ENCODE results near the gene KRTAP5-5.
"Not testable (repeated sequence)": the region's sequence is repeated elsewhere in the genome, so short reads cannot be mapped to it uniquely, and the experiment has no call there.

KRTAP5-5 gene

DNA sequence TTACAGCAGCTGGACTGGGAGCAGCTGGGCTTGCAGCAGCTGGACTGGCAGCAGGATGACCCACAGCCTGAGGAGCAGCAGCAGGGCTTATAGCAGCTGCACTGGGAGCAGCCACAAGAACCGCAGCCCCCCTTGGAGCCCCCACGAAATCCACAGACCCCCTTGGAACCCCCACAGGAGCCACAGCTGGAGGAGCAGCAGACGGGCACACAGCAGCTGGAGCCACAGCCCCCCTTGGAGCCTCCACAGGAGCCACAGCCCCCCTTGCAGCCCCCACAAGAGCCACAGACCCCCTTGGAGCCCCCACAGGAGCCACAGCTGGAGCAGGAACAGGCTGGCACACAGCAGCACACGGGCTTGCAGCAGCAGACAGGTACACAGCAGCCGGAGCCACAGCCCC, 21.7 kb upstream of the KRTAP5-5 start:
- not testable (repeated sequence) for DNase-seq

DNA sequence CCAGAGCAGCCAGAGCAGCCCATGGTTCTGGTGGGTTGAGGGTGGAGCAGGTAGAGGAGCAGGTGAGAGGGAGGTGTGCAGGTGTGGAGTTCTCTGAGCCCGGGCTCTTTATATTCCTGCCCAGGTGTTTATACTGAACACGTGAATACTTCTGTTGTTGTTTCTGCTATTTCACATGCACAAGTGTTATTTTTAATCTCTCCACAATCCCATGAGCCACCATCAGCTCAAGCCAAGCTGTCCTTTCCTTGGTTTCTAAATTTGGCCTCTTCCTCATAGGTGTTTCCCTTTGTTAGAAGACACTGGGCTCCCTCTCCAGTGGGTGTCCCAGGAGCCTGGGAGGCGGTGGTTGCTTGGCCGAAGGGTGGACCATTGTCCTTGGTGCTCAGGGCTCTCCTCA, 21.2 kb upstream of the KRTAP5-5 start, which contains the start of gene KRTAP5-3:
Gene KRTAP5-3, minus strand, starts transcription at position 101 of the 400 bp plus-strand sequence. Its CDS starts 78 bp downstream, at position 23.
- no peak for DNase-seq

DNA sequence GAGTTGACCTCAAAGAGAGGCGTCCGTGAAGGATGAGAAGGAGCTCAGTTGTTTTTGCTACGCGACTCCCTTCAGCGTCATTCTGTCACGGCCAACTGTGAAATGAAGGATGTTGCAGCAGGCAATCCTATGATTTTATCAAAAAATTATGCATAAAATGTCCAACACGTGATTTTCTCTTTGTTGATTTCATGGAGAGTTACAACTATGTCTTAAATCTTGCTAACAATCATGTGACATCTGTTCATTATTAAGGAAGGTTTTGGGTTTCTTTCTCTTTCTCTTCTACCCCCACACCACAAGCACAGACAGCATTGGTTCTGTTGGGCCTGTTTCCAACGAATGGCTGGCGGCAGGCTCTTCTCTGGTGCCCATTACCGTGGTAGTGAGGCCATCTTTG, 11.3 kb upstream of the KRTAP5-5 start:
- no peak for DNase-seq

DNA sequence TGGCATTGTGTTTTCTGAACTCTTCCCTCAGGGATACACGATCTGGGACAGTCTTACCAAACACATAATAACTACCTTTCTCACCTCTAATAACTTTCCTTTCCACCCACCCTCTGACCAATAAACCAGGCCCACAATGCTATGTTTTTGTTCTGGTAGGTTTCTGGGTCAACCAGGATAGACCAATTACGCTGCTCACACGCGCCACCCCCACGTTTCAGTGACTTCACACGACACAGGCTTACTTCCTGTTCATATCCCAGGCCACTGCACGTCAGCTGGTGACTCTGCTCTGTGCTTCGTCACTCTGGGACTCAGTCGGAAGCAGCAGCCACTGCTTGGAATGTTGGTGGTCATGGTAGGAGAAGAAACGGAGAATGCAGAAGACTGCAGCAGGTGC, 10.1 kb upstream of the KRTAP5-5 start:
- no peak for DNase-seq

DNA sequence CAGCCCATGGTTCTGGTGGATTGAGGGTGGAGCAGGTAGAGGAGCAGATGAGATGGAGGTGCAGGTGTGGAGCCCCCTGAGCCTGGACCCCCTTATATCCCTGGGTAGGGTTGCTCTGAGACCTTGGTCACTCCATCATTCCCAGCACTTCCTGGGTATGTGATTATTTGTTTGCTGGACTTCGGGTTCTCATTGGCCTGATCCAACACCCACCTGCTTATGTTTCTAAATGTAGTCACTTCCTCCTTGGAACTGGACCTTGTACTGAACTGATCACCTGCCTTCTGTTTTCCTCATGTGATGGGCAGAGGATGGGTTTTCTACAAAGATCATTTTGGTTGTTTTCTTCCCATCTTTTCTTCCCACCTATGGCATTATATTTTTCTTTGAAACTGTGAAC, 7.5 kb upstream of the KRTAP5-5 start, which contains the start of gene KRTAP5-4:
Gene KRTAP5-4, minus strand, starts transcription at position 53 of the 400 bp plus-strand sequence. Its CDS starts 45 bp downstream, at position 8.
- no peak for DNase-seq

DNA sequence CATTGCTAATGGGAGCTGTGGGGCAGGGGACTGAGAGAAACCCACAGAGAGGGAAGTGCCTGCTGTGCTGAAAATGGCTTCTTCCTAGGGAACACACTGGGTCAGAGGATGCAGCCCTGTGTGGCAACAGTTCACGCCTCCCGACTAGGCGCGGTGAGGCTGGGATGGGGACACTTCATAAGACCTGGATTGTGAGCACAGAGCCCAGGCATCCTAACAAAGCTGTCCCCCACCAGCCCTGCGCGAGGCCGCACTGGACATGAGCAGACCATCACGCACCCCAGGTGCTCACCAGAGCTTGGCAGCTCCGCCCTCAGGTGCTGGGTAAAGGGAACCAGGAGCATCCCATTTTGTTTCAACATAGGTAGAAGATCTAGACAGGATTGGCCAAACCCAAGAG, 5.9 kb upstream of the KRTAP5-5 start:
- DNase-seq, result no peak

DNA sequence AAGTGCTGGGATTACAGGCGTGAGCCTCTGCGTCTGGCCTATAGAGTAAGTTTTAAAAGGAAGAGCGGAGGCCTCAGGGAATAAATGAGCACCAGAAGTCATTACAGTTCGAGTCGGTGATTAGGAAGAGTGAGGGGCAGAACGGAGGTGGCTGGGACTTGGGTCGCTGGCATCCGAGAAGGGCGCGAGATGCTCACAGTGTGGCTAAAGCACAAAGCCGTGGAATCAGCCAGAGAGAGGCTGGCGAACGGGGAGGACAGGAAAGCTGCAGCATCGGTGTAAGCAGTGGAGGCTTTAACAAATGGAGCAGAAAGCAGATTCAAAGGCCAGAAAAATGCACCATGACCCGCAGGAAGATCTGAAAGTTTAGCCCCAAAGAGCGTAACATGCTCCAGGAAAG, 5.0 kb upstream of the KRTAP5-5 start:
- DNase-seq, result no peak

DNA sequence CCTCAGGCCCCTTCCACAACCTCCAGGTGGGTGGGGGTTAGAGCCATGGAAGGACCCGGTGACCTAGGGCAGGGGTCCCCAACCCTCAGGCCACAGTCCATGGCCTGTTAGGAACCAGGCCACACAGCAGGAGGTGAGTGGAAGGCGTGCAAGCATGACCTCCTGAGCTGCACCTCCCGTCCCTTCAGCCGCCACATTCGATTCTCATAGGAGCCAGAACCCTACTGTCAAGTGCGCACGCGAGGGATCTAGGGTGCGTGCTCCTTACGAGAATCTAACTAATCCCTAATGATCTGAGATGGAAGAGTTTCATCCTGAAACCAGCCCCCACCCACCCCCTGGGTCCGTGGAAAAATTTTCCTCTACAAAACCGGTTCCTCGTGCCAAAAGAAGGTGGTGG, 4.0 kb upstream of the KRTAP5-5 start:
- no peak for DNase-seq

DNA sequence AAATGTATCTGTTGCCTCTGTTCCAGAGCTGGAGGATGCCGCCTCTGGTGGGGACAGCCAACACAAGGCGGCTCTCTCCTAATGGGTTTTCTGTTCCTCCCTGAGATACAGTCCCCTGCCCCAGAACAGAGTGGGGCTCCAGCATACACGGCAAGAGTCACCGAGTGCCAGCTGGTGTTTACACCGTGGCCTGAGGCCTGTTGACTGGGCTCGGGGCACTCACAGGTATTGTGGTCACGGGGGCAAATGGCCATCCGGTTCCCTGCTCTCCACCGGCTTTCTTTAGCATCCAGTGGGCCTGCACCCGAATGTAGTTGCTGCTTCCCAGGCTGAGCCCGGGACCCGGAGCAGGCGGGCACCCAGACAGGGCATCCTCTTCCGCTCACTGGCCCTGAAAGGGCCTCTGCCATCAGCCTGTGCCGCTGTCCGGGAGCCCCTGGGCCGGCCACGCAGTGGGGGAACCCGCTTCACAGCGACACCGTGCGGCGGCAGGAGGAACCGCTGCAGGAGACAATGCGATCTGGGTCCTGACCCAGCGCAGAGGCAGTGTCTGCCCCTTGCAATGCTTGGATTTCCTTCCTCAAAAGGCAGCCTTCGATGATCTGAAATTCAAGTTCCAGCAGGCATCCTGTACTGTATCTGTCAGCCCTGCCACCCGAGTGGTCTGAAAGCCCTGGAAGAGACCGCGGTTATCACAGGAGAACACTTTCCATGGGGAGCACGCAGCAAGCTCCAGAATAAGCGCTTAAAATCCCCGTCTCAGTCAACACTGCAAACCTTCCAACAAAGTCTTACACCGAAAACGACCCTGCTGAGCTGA, 859 bp upstream of the KRTAP5-5 start:
- peak; percentile 11 for DNase-seq

DNA sequence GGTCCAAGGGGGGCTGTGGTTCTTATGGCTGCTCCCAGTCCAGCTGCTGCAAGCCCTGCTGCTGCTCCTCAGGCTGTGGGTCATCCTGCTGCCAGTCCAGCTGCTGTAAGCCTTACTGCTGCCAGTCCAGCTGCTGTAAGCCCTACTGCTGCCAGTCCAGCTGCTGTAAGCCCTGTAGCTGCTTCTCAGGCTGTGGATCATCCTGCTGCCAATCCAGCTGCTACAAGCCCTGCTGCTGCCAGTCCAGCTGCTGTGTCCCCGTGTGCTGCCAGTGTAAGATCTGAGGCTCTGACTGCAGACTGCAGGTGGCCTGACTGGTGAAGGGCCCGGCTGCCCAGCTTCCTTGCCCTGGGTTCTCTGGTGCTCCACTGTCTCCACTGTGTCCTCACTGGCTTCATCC, 696 bp downstream of the KRTAP5-5 start:
- DNase-seq, result no peak

DNA sequence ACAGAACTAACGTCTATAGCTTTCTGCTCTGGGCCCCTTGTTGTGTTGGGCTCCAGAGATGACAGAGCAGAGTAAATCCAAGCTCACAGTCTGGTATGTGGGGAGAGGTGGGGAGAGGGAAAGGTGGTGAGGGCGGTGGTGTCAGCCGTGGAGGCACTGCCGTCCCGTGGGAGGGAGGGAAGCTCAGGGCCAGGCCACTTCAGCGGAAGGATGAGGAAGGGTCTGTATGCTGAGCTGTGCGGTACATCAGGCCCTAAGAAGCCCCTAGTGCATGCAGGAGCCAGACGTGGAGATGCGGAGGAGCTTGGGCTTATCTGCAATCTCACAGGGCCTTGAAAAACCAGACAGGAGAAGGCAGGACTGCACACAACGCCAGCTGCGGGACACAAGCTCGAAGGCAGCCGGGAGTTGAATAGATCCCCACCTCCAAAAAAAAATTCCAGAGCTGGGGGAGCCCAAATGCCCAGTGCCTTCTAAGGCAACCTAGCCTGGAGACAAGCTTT, 1.5 kb downstream of the KRTAP5-5 start:
- no peak for DNase-seq

DNA sequence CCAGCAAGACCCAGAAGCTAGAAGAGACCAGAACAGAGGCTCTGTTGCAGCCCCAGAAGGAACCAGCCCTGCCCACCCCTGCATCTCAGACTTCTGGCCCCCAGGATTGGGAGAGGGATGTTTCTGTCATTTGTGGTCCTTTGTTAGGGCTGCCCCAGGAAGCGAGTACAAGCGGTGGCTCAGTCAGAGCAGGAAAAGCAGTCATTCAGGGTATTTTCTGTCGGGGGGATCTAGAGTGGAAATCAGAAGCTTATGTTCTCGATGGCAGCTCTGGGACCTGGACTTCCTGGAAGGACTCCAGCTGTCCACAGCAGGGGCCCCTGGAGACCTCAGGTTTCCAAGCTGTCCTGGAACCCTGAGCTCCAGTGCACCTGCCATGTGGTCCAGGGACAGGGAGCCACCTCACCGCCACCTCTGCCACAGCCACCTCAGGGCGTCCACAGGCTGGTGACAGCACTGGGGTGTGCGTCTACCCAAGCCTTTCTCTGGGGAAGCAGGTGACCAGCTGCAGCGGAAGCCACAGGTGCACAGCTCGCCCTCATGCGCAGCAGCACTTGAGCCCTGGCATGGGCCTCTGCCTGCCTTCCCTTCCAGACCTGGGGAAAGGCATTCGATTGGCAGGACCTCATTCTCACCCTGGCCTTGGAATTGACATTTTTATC, 2.6 kb downstream of the KRTAP5-5 start:
- no peak for DNase-seq

DNA sequence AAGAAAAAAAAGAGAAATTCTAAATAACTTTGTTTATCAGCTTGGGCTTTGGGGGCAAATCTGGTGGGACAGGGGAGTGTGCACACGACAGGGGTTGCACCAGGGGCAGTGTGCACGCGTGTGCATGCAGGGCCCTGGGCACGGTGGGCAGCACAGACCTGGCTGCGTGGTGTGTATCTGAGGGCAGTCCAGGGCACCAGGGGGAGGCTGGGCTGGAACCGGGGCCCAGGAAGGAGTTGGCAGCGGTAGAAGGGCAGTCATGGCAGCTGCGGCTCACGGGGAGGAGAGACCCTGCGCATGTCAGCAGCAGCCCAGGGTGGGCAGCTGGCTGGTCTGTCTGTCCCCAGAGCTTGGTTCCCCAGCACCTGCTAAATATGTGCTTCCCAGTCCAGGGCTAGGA, 4.3 kb downstream of the KRTAP5-5 start:
- no peak for DNase-seq

DNA sequence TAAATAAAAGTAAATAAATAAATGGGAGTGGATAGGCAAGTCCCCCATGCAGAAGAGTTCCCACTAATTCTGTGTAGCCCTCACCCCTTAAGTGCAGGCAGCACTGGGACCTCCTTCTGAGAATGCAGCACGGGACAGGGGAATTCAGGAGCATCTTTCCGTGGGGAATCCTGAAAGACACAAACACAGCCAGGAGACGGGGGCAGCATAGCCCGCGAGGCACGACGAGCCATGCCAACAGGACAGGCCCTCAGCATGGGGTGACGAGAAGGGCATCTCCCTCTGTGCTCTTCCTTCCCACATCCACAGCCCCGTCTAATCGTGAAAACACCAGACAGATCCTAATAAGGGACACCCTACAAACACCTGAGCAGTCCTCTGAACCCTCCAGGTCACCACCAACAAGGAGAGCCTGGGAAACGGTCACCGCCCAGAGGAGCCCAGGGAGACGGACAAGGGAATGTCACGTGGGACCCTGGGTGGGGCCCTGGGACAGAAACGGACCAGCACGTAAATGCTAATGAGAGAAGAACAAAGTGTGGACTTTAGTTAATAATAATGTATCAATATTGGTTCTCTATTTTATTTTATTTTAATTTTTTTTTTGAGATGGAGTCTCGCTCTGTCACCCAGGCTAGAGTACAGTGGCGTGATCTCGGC, 6.8 kb downstream of the KRTAP5-5 start:
- DNase-seq, result no peak

DNA sequence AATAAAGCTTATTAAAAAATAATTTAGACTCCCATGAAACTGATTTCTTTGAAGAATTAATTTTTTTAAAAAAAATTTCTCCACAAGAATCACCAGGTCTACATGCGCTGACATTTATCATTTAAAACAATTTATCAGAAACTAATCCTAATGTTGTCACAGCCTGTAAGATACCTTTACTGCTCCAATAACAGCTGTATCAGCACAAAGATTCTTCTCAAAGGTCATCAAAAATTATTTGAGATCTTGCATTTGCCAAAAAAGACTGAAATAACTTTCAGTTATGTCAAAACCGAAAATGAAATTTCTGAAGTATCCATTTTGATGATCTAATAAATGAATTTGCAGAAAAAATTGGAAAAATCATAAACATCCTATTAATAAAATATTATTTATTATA, 8.1 kb downstream of the KRTAP5-5 start:
- DNase-seq, result no peak

DNA sequence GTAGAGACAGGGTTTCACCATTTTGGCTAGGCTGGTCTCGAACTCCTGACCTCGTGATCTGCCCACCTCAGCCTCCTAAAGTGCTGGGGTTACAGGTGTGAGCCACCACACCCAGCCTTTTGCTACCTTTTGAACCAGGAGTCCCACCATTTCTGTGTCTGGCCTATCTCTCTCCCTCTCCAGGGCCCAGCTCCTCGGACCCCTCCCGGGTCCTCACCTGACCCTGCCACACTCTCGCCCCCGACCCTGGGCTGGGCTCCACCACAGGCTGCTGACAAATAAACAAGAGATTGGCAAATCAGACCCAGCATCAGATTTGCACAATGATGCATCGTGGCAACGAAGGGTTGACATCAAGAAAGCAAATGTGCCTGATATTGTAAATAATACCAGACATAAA, 8.8 kb downstream of the KRTAP5-5 start:
- no peak for DNase-seq

DNA sequence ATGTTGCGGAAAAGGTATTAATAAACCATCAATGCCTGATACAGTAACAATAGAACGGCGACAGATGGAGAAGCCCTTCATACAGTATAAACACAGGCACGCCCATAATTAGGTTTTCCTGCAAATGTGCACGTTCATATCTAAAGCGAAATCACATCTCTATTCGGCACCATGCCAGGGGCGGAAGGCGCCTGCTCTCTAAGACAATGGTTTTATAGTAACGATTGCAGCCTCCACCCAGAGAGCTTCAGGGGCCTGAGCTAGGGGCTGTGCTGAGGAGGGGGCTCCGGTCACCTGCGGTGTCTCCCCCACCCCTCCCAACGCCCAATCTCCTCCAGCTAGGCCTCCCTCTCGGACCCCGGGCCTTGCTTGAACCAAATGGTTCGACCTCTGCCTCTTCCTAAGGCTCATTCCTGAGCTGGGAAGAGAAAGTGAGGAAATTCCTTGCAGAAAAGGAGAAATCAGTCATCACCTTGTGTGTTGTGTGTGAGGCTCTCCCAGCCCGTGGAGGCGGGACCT, 9.6 kb downstream of the KRTAP5-5 start:
- no peak for DNase-seq

DNA sequence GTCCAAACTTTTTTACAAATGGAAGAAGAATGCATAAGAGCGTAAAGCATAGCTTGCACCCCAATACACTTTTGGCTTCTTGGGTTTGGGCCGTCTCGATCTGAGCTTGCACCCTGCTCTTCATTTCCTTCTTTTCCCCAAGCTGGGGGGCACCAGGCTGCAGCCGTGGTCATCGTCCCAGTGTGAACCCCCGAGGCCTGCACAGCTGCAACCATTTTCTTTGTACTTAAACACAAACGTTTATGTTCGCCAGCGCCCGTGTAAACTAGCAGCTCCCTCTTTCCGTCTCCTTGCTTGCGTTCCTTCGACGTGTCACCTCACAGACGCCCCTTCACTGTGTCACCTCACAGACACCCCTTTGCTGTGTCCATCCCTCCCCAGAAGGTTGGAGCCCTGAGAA, 10.1 kb downstream of the KRTAP5-5 start:
- no peak for DNase-seq

DNA sequence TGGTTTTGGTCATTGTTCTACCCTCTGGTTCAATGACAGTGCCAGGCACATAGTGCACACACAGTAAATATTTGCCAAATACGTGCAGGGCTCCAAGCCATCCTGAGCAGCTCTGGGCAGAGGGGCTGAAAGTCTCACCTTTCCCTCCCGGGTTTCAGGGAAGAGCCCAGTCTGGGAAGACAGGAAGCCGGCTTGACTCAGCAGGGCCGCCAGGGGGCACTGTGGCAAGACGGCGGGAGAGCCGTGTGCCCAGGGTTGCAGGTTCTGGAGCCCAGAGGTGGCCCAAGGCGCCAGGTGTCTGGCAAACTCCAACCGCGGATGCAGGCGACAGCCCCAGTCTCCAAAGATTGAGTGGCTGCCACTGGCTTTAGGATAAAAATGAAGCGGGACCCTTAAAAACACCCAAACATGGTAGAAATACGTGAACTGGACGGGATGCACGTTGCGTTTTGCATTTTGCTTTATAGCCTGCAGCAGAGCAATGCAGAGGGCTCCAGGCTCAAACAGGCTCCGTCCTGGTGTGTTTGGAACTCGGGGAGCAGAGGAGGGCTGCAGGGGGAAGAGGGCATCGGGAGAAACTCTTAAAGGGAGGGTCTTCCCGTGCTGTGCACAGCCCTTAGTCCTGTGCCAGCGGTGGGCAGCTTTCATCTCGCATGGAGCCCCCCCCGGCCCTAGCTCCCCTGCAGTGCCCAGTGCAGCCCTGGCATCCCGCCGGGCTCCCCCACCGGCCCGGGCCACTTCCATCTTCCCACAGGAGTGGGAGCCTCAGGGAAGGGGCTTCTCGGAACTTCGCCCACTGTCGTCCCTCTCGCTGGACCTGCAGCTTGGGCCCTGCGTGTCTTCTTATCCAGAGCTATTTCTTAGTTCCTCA, 10.7 kb downstream of the KRTAP5-5 start:
- DNase-seq, result peak; percentile 21

DNA sequence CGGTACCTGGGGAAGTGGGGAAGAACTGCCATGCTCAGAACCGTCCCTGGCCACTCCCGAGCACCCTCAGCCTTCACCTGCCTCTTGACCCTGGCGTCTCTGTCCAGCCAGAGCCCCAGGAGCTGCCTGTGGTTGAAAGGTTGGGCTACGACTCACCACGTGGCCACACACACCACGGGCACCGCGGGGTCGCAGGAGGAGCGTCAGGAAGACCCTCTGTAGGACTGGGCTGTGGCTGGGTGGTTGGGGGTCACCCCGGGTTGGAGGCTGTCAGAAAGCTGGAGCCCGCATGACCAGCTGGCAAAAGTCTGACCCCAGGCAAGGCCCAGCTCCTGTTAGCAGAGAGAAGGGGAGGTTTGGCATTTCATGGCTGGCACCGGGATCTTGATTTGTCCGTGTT, 11.5 kb downstream of the KRTAP5-5 start:
- DNase-seq, result no peak

DNA sequence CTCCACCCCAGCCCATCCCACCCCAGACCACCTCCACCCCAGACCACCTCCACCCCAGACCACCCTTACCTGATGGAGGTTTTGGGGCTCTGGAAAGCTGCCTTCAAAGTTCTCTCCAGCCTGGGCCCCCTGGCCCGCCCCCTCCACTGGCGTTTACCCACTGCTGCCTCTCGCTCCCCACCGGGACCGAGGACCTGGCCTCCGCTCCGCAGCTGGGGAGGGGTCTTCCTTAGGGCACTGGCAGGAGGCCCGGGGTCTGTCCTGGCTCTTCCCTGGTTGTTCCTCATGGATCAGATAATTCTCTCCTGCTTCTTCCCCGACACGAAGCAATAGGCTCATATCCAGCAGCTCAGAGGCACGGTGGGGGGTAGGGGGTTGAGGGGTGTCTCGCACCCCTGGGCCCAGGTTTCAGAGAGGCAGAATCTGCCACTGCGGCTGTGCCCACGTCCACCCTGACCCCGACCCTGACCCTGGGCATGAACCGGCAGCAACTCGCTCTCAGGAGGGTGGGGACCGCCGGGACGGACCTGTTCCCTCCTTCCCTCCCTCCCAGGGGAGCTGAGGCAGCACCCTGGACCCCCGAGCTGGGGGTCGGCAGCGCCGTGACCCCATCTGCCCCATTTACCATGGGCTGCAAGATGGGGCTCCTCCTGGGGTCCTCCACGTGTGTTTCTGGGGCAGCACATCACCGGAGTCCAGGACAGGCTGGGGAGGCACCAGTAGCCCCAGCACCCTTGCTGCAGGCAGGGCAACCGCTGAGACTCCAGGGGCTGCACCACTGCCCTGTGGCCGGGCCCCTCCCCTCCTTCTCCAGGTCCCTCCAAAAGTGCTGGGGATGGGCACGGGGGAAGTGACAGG, 12.9 kb downstream of the KRTAP5-5 start:
- DNase-seq, result no peak

Data from hematopoietic multipotent progenitor cell treated with erythropoietin and hydrocortisone succinate and interleukin-3 and kit ligand, for 8 days (in vitro differentiated cells).